HCT116 (cell line): ENCODE data around the gene RBM47.

Experiments used
- CEBPB ChIP-seq: IDR thresholded peaks from 2 replicates; pipeline ENCODE4 v1.6.1; 2012; ENCODE audit warnings: low read depth
- CTCF ChIP-seq, 3 experiments: fragments of 200-600 bp in 1 of 3; sonication (generic) in 1 of 3; IDR thresholded peaks in 2 of 3; conservative IDR thresholded peaks in 1 of 3; 2 replicates each; pipeline ENCODE4 v1.5.1; 2012 to 2017; ENCODE audit warnings: low read depth in 2 of 3, low read length in 2 of 3, antibody characterized with exemption in 1 of 3, borderline replicate concordance in 1 of 3, control low read depth in 1 of 3, mild to moderate bottlenecking in 1 of 3, mixed read lengths in 1 of 3, mixed run types in 1 of 3, moderate library complexity in 1 of 3; ENCODE audit not compliant: insufficient read depth in 1 of 3
- EGR1 ChIP-seq: IDR thresholded peaks from 2 replicates; pipeline ENCODE4 v1.6.1; 2012; ENCODE audit warnings: low read depth
- EZH2 ChIP-seq: fragments of 200-600 bp; sonication (generic); IDR thresholded peaks from 2 replicates; pipeline ENCODE4 v1.6.1; 2017; ENCODE audit warnings: antibody characterized with exemption, mixed run types
- EZH2phosphoT487 ChIP-seq: fragments of 200-600 bp; IDR thresholded peaks from 2 replicates; pipeline ENCODE4 v1.6.1; 2018; ENCODE audit warnings: antibody characterized with exemption, borderline replicate concordance
- MAX ChIP-seq: IDR thresholded peaks from 2 replicates; pipeline ENCODE4 v1.6.1; 2012
- POLR2A ChIP-seq: IDR thresholded peaks from 2 replicates; pipeline ENCODE4 v1.7.0; 2011; ENCODE audit warnings: borderline replicate concordance; ENCODE audit not compliant: insufficient read depth, insufficient read length; ENCODE audit errors: extremely low read depth
- POLR2AphosphoS5 ChIP-seq: IDR thresholded peaks from 2 replicates; pipeline ENCODE4 v1.6.1; 2011; ENCODE audit warnings: mild to moderate bottlenecking, low read depth, low read length, moderate library complexity
- RAD21 ChIP-seq: IDR thresholded peaks from 2 replicates; pipeline ENCODE4 v1.6.1; 2012; ENCODE audit warnings: low read depth, mild to moderate bottlenecking
- REST ChIP-seq: IDR thresholded peaks from 2 replicates; pipeline ENCODE4 v1.6.1; 2012; ENCODE audit warnings: low read depth
- ZNF274 ChIP-seq: fragments of 200-500 bp; sonication (Bioruptor generic); IDR thresholded peaks from 2 replicates; pipeline ENCODE4 v1.6.1; 2014; ENCODE audit warnings: mild to moderate bottlenecking, low read depth, low read length, inconsistent platforms
- TF ChIP-seq, protein P1 (sequence below): IDR thresholded peaks from 2 replicates; pipeline ENCODE4 v1.6.1; 2011; ENCODE audit warnings: mild to moderate bottlenecking, low read length, moderate library complexity; ENCODE audit not compliant: insufficient replicate concordance; ENCODE audit errors: extremely low read depth

- TF ChIP-seq CTCF (IDR thresholded peaks at IDR 0.05 in 2 of 3, conservative IDR thresholded peaks at IDR 0.05 in 1 of 3; ENCODE audit: borderline replicate concordance in 1 of 3, insufficient read depth in 1 of 3, low read depth in 2 of 3, low read length in 2 of 3) (no peak), MAX (no peak), POLR2A (no peak), REST (no peak), CEBPB (no peak), POLR2AphosphoS5 (no peak), EGR1 (no peak), EZH2 (no peak), ZNF274 (no peak), EZH2phosphoT487 (no peak), RAD21 (no peak)
- TF ChIP-seq, protein P1, sequence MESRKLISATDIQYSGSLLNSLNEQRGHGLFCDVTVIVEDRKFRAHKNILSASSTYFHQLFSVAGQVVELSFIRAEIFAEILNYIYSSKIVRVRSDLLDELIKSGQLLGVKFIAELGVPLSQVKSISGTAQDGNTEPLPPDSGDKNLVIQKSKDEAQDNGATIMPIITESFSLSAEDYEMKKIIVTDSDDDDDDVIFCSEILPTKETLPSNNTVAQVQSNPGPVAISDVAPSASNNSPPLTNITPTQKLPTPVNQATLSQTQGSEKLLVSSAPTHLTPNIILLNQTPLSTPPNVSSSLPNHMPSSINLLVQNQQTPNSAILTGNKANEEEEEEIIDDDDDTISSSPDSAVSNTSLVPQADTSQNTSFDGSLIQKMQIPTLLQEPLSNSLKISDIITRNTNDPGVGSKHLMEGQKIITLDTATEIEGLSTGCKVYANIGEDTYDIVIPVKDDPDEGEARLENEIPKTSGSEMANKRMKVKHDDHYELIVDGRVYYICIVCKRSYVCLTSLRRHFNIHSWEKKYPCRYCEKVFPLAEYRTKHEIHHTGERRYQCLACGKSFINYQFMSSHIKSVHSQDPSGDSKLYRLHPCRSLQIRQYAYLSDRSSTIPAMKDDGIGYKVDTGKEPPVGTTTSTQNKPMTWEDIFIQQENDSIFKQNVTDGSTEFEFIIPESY: no peak
Observed at GRCh38 chr4:40458683-40459082, 171.0 kb downstream of the RBM47 start.
